NB4 (cell line): ENCODE data around the gene PTPRD.

Source experiments
- CTCF ChIP-seq: IDR thresholded peaks from one replicate; pipeline ENCODE4 v1.5.1; 2012; ENCODE audit warnings: low read depth, low read length
- MAX ChIP-seq: IDR thresholded peaks from 2 replicates; pipeline ENCODE4 v1.6.1; 2011; ENCODE audit warnings: low read depth, low read length
- POLR2A ChIP-seq: IDR thresholded peaks from 2 replicates; pipeline ENCODE4 v1.6.1; 2011; ENCODE audit warnings: mild to moderate bottlenecking; ENCODE audit not compliant: insufficient read length; ENCODE audit errors: extremely low read depth

- TF ChIP-seq CTCF (no peak), POLR2A (no peak), MAX (no peak)
Observed at GRCh38 chr9:9719373-9720112, 893.3 kb downstream of the PTPRD start.
